Measurements from ENCODE around the gene PIEZO1. TPM values are rescaled to one million over a fixed set of nuclear protein-coding genes. Genes with fewer than 3 reads are reported as not detected.

Gene PIEZO1
- total RNA-seq, 4 donors from 2014 or later, result 81.2 to 145 (median 113) TPM

- Histone ChIP-seq H3K4me1 (no peaks in the 10 kb centered on the region), H3K36me3 (no peaks in the 10 kb centered on the region), H3K27ac (no peak overlapping the region), H3K9me3 (no peaks in the 10 kb centered on the region), H3K4me3 (replicated peaks in 1 of 3) (no peak overlapping the region), H3K27me3 (no peaks in the 10 kb centered on the region)
- DNase-seq, result no peak
- intact Hi-C loops (cut with DNase I), result no loop called here
- TF ChIP-seq CTCF (IDR thresholded peaks at IDR 0.05) (no peak), POLR2A (IDR thresholded peaks at IDR 0.05) (no peak)
- WGBS, 2 donors, result 86 to 93% methylated on average over 7 to 12 of the region's 20 CpGs
Observed at GRCh38 chr16:88820385-88821025, 35.5 kb upstream of the PIEZO1 start.

GRCh38 chr16:88819126-88819525 is 34.1 kb upstream of the PIEZO1 start:
- H3K36me3 ChIP-seq, result no peaks in the 10 kb centered on the region
- intact Hi-C loops (cut with DNase I), result loop anchor here (10.0 kb wide), 2 partner anchors 276 to 396 kb away; partner anchors contain the start of genes ACSF3 and ZNF778
- DNase-seq, result no peak
- no peak overlapping the region for H3K27ac ChIP-seq
- H3K4me3 ChIP-seq (replicated peaks in 1 of 3), result no peak overlapping the region
- WGBS, 2 donors, result 86 to 91% methylated on average over 15 to 16 of the region's 16 CpGs
- no peaks in the 10 kb centered on the region for H3K9me3 ChIP-seq
- H3K4me1 ChIP-seq, result no peaks in the 10 kb centered on the region
- no peaks in the 10 kb centered on the region for H3K27me3 ChIP-seq
- no peak for TF ChIP-seq POLR2A (IDR thresholded peaks at IDR 0.05)
- no peak for TF ChIP-seq CTCF (IDR thresholded peaks at IDR 0.05)

GRCh38 chr16:88818575-88818874 is 33.5 kb upstream of the PIEZO1 start:
- no peak overlapping the region for H3K27ac ChIP-seq
- intact Hi-C loops (cut with DNase I), result loop anchor here (10.0 kb wide), 2 partner anchors 276 to 396 kb away; partner anchors contain the start of genes ACSF3 and ZNF778
- WGBS, 2 donors, result 86 to 89% methylated on average over 18 of the region's 18 CpGs
- no peaks in the 10 kb centered on the region for H3K9me3 ChIP-seq
- TF ChIP-seq POLR2A (IDR thresholded peaks at IDR 0.05) (no peak), CTCF (IDR thresholded peaks at IDR 0.05) (no peak)
- H3K4me3 ChIP-seq (replicated peaks in 1 of 3), result no peak overlapping the region
- H3K27me3 ChIP-seq, result no peaks in the 10 kb centered on the region
- no peak for DNase-seq
- H3K4me1 ChIP-seq, result no peaks in the 10 kb centered on the region
- H3K36me3 ChIP-seq, result no peaks in the 10 kb centered on the region

GRCh38 chr16:88817785-88818574 is 33.0 kb upstream of the PIEZO1 start:
- no peak overlapping the region for H3K27ac ChIP-seq
- TF ChIP-seq CTCF (IDR thresholded peaks at IDR 0.05) (no peak), POLR2A (IDR thresholded peaks at IDR 0.05) (no peak)
- intact Hi-C loops (cut with DNase I), result loop anchor here (10.0 kb wide), 2 partner anchors 277 to 397 kb away; partner anchors contain the start of genes ACSF3 and ZNF778
- H3K9me3 ChIP-seq, result no peaks in the 10 kb centered on the region
- WGBS, 2 donors, result 81 to 89% methylated on average over 17 to 21 of the region's 40 CpGs
- no peak overlapping the region for H3K4me3 ChIP-seq (replicated peaks in 1 of 3)
- peaks cover 0 to 3% of the 10 kb centered on the region in 2 donors for H3K4me1 ChIP-seq
- no peak for DNase-seq
- no peaks in the 10 kb centered on the region for H3K27me3 ChIP-seq
- H3K36me3 ChIP-seq, result no peaks in the 10 kb centered on the region
